Vagina (tissue), 2 donors: ENCODE data around the gene GPR26.

ENCODE experiments used
- CTCF ChIP-seq, 3 experiments: fragments of 450-650 bp in 2 of 3; fragments of 200-600 bp in 1 of 3; sonication (generic) in 1 of 3; IDR thresholded peaks; one replicate each; pipeline ENCODE4 v1.5.1; 2017 to 2019; ENCODE audit warnings: antibody characterized with exemption in 3 of 3, mild to moderate bottlenecking in 2 of 3, moderate library complexity in 2 of 3
- POLR2A ChIP-seq, 2 donors: fragments of 450-650 bp; IDR thresholded peaks; one replicate each; pipeline ENCODE4 v1.6.1; 2017; ENCODE audit warnings: antibody characterized with exemption in 2 of 2, mild to moderate bottlenecking in 2 of 2, moderate library complexity in 2 of 2

- TF ChIP-seq CTCF (IDR thresholded peaks at IDR 0.05) = no peak
- TF ChIP-seq POLR2A (IDR thresholded peaks at IDR 0.05) = no peak
Observed at GRCh38 chr10:123687758-123688157, 21.6 kb downstream of the GPR26 start.
